WTC11 (cell line): ENCODE measurements around the gene RPL36A. TPM values are rescaled to one million over a fixed set of nuclear protein-coding genes. Genes with fewer than 3 reads are reported as not detected.

Experiments used
- ATAC-seq: fragments of 200-7000 bp; cut with Tn5 transposase; 2 replicates; pipeline ENCODE4 v1.10.0; 2021; ENCODE audit warnings: mild to moderate bottlenecking, moderate library complexity
- CTCF ChIA-PET: fragments of 300-600 bp; sonication (Branson Sonifier 250); formaldehyde crosslinking; loops from one replicate; lab custom pipeline; 2021; ENCODE audit warnings: antibody characterized with exemption; lab: Charles Lee
- POLR2A ChIA-PET: fragments of 350-600 bp; sonication (Branson Sonifier 250); formaldehyde crosslinking; loops from one replicate; lab custom pipeline; 2021; ENCODE audit warnings: antibody characterized with exemption; lab: Charles Lee
- DNase-seq: peaks from one replicate; pipeline ENCODE4 v3.0.0; 2021; ENCODE audit warnings: low spot score
- H3K27ac Mint-ChIP-seq: 2 replicates; pipeline ENCODE4 v1.8.0; 2021; ENCODE audit warnings: mixed read lengths
- H3K27me3 Mint-ChIP-seq: 2 replicates; pipeline ENCODE4 v1.8.0; 2021; ENCODE audit warnings: low read depth, mild to moderate bottlenecking, moderate library complexity, mixed read lengths
- H3K36me3 Mint-ChIP-seq: 2 replicates; pipeline ENCODE4 v1.8.0; 2021; ENCODE audit warnings: mixed read lengths
- H3K4me1 Mint-ChIP-seq: 2 replicates; pipeline ENCODE4 v1.8.0; 2022; ENCODE audit warnings: mixed read lengths
- H3K4me3 Mint-ChIP-seq: 2 replicates; pipeline ENCODE4 v1.8.0; 2021; ENCODE audit warnings: mild to moderate bottlenecking, moderate library complexity, mixed read lengths
- H3K9me3 Mint-ChIP-seq: 2 replicates; pipeline ENCODE4 v1.8.0; 2021; ENCODE audit warnings: mixed read lengths
- AFF4 ChIP-seq: sonication (generic); formaldehyde crosslinking; IDR thresholded peaks from 2 replicates; pipeline ENCODE4 v1.8.1; 2023; ENCODE audit warnings: mild to moderate bottlenecking, missing genetic modification reagents, borderline replicate concordance
- AR ChIP-seq: fragments of 250-450 bp; sonication (Bioruptor Pico); IDR thresholded peaks from 2 replicates; pipeline ENCODE4 v1.9.0; 2021; ENCODE audit warnings: mild to moderate bottlenecking
- EMX1 ChIP-seq: fragments of 250-450 bp; sonication (Bioruptor Pico); IDR thresholded peaks from 2 replicates; pipeline ENCODE4 v1.8.0; 2021; ENCODE audit warnings: mild to moderate bottlenecking
- FOXP4 ChIP-seq: sonication (generic); formaldehyde crosslinking; IDR thresholded peaks from 2 replicates; pipeline ENCODE4 v1.8.0; 2022; ENCODE audit warnings: mild to moderate bottlenecking, missing genetic modification reagents
- MXD4 ChIP-seq: fragments of 250-450 bp; sonication (Bioruptor Pico); IDR thresholded peaks from 2 replicates; pipeline ENCODE4 v1.8.0; 2021; ENCODE audit warnings: mild to moderate bottlenecking, moderate library complexity, borderline replicate concordance
- OVOL2 ChIP-seq: fragments of 250-450 bp; sonication (Bioruptor Pico); IDR thresholded peaks from 2 replicates; pipeline ENCODE4 v1.9.0; 2021; ENCODE audit warnings: mild to moderate bottlenecking, borderline replicate concordance
- PRDM15 ChIP-seq: sonication (generic); formaldehyde crosslinking; IDR thresholded peaks from 2 replicates; pipeline ENCODE4 v1.8.0; 2022; ENCODE audit warnings: missing genetic modification reagents
- RELA ChIP-seq: sonication (generic); formaldehyde crosslinking; IDR thresholded peaks from 2 replicates; pipeline ENCODE4 v1.8.1; 2022; ENCODE audit warnings: missing genetic modification reagents, mild to moderate bottlenecking, borderline replicate concordance
- TEAD4 ChIP-seq: sonication (generic); formaldehyde crosslinking; IDR thresholded peaks from 2 replicates; pipeline ENCODE4 v1.8.0; 2022; ENCODE audit warnings: mild to moderate bottlenecking, missing genetic modification reagents
- USF1 ChIP-seq: sonication (generic); formaldehyde crosslinking; IDR thresholded peaks from 2 replicates; pipeline ENCODE4 v1.8.0; 2022; ENCODE audit warnings: mild to moderate bottlenecking, missing genetic modification reagents
- ZBTB21 ChIP-seq: sonication (generic); formaldehyde crosslinking; IDR thresholded peaks from 2 replicates; pipeline ENCODE4 v1.8.1; 2023; ENCODE audit warnings: mild to moderate bottlenecking, missing genetic modification reagents, borderline replicate concordance
- ZNF121 ChIP-seq: sonication (generic); formaldehyde crosslinking; IDR thresholded peaks from 2 replicates; pipeline ENCODE4 v1.8.0; 2023; ENCODE audit warnings: missing genetic modification reagents
- total RNA-seq: library from RNA; stranded (reverse); gene quantifications from 3 replicates; pipeline ENCODE4 v1.2.3, GENCODE V29; 2021

Gene RPL36A
- total RNA-seq, 1 experiment from 2014 or later: 320 TPM

- TF ChIP-seq AFF4 (CRISPR knock-in tag) (no peak), FOXP4 (CRISPR knock-in tag) (no peak), OVOL2 (CRISPR knock-in tag) (no peak), PRDM15 (no peak)
Measured at GRCh38 chrX:101408532-101408841, 17.7 kb downstream of the RPL36A start (continued).

GRCh38 chrX:101409043-101409442 is 18.2 kb downstream of the RPL36A start:
- CTCF ChIA-PET: no interaction called here
- peaks cover 22% of the 10 kb centered on the region for H3K36me3 Mint-ChIP-seq
- no peaks in the 10 kb centered on the region for H3K27me3 Mint-ChIP-seq
- ATAC-seq: no peak
- POLR2A ChIA-PET: no interaction called here
- H3K9me3 Mint-ChIP-seq: no peaks in the 10 kb centered on the region
- no peak for DNase-seq
- peak overlapping the region; percentile 49; the same call in 1 of the 2 replicates for H3K27ac Mint-ChIP-seq
- no peak for TF ChIP-seq ZBTB21
- no peak for TF ChIP-seq TEAD4
- no peak for TF ChIP-seq USF1 (CRISPR knock-in tag)
- no peak for TF ChIP-seq FOXP4 (CRISPR knock-in tag)
- H3K4me3 Mint-ChIP-seq: peak overlapping the region; percentile 99
- H3K4me1 Mint-ChIP-seq: peaks cover 14% of the 10 kb centered on the region

- Mint-ChIP-seq H3K27me3 (no peaks in the 10 kb centered on the region), H3K27ac (peak overlapping the region; percentile 82; the same call in 1 of the 2 replicates), H3K36me3 (peaks cover 20% of the 10 kb centered on the region), H3K9me3 (no peaks in the 10 kb centered on the region), H3K4me3 (peak overlapping the region; percentile 45), H3K4me1 (peaks cover 18% of the 10 kb centered on the region)
- POLR2A ChIA-PET: no interaction called here
- DNase-seq (no peak), ATAC-seq (no peak)
- CTCF ChIA-PET: no interaction called here
- TF ChIP-seq RELA: no peak
- no peak for TF ChIP-seq ZNF121 (CRISPR knock-in tag)
- no peak for TF ChIP-seq AR
- no peak for TF ChIP-seq EMX1 (CRISPR knock-in tag)
- no peak for TF ChIP-seq MXD4 (CRISPR knock-in tag)
Measured at GRCh38 chrX:101410461-101410860, 19.6 kb downstream of the RPL36A start.
